Germinal center (tissue), 1 donor: ENCODE data around the gene RAC2.
"Not testable (repeated sequence)": the region's sequence is repeated elsewhere in the genome, so short reads cannot be mapped to it uniquely, and the experiment has no call there.

Experiments used
- DNase-seq: peaks from one replicate; pipeline ENCODE4 v3.0.0; 2012; ENCODE audit warnings: mixed read lengths, low spot score

The RAC2 gene

GRCh38 chr22:37255558-37256006 is 11.5 kb upstream of the RAC2 start:
- no peak for DNase-seq

- DNase-seq, result no peak
Observed at GRCh38 chr22:37254867-37255233, 10.8 kb upstream of the RAC2 start.

GRCh38 chr22:37254209-37254866 is 10.3 kb upstream of the RAC2 start:
- DNase-seq, result no peak

GRCh38 chr22:37253126-37253660 is 9.1 kb upstream of the RAC2 start:
- no peak for DNase-seq

- not testable (repeated sequence) for DNase-seq
Observed at GRCh38 chr22:37251836-37252235, 7.8 kb upstream of the RAC2 start.

GRCh38 chr22:37249986-37250385 is 5.9 kb upstream of the RAC2 start:
- DNase-seq, result no peak

- no peak for DNase-seq
Observed at GRCh38 chr22:37248251-37248650, 4.2 kb upstream of the RAC2 start.

GRCh38 chr22:37245740-37246139 is 1.7 kb upstream of the RAC2 start:
- no peak for DNase-seq

- peak; percentile 74 for DNase-seq
Observed at GRCh38 chr22:37244922-37245722, 1.1 kb upstream of the RAC2 start.

- no peak for DNase-seq
Observed at GRCh38 chr22:37243402-37244113, 511 bp downstream of the RAC2 start.

- peak; percentile 80 for DNase-seq
Observed at GRCh38 chr22:37242395-37242918, 1.6 kb downstream of the RAC2 start.

GRCh38 chr22:37241351-37242142 is 2.5 kb downstream of the RAC2 start:
- DNase-seq, result no peak

- DNase-seq, result no peak
Observed at GRCh38 chr22:37240941-37241320, 3.1 kb downstream of the RAC2 start.

- peak; percentile 5 for DNase-seq
Observed at GRCh38 chr22:37240240-37240940, 3.7 kb downstream of the RAC2 start.

GRCh38 chr22:37239336-37240239 is 4.5 kb downstream of the RAC2 start:
- peak; percentile 1 for DNase-seq

- peak; percentile 5 for DNase-seq
Observed at GRCh38 chr22:37237371-37238268, 6.4 kb downstream of the RAC2 start.

GRCh38 chr22:37235897-37236607 is 8.0 kb downstream of the RAC2 start:
- no peak for DNase-seq
